ENCODE data around the gene ABLIM2. TPM values are rescaled to one million over a fixed set of nuclear protein-coding genes. Genes with fewer than 3 reads are reported as not detected.

The ABLIM2 gene
- total RNA-seq, 1 donor from 2014 or later: 3.5 TPM

DNA sequence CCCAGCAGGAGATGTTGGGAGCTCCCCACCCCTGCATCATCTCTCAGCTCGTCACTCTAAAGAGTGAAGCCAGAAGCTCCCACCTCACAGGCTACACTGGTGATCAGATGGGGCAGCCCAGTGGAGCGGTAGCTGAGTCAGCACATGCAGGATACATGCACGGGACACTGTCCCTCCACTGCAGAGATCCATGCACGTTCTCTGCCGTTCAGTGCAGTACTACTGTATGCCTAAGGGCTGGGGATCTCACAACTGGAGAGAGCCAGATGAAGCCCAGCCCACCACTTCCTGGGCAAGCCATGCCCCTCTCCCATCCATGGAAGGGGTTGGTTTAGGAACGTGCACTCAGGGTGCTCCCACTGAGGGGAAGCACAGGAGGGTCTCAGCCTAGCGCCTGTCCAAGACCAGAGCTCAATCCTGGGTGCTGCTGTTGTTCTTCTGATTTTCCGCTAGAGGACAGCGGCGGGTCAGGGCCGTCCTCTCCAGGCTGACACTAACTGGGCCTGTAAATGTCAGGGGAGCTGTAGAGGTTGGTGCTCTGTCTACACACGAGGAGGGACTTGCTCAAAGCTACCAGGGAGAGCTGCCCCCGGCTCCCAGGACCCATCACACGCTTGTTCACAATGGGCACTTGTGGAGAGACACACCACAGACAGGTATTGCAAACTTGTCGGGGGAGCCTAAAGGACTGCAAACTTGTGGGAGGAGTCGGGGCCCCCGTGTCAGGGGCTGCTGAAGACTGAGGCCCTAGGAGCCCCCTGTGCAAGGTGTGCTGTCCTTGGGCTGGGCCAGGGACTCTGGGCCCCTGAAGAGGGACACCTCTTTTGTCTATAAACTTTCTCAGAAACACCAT is 18.2 kb upstream of the ABLIM2 start:
- DNase-seq (ENCODE audit: low spot score in 2 of 2, unreplicated experiment in 2 of 2): no peak
- H3K36me3 Mint-ChIP-seq: no peaks in the 10 kb centered on the region
- H3K27me3 Mint-ChIP-seq (ENCODE audit: low read depth): peaks cover 3% of the 10 kb centered on the region
- peaks cover 28% of the 10 kb centered on the region for H3K4me1 Mint-ChIP-seq
- no peak overlapping the region for H3K4me3 Mint-ChIP-seq
- H3K9me3 Mint-ChIP-seq: no peaks in the 10 kb centered on the region
- H3K27ac Mint-ChIP-seq: peak overlapping the region; percentile 83
- TF ChIP-seq, protein P1, sequence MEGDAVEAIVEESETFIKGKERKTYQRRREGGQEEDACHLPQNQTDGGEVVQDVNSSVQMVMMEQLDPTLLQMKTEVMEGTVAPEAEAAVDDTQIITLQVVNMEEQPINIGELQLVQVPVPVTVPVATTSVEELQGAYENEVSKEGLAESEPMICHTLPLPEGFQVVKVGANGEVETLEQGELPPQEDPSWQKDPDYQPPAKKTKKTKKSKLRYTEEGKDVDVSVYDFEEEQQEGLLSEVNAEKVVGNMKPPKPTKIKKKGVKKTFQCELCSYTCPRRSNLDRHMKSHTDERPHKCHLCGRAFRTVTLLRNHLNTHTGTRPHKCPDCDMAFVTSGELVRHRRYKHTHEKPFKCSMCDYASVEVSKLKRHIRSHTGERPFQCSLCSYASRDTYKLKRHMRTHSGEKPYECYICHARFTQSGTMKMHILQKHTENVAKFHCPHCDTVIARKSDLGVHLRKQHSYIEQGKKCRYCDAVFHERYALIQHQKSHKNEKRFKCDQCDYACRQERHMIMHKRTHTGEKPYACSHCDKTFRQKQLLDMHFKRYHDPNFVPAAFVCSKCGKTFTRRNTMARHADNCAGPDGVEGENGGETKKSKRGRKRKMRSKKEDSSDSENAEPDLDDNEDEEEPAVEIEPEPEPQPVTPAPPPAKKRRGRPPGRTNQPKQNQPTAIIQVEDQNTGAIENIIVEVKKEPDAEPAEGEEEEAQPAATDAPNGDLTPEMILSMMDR (IDR thresholded peaks at IDR 0.05; ENCODE audit: unreplicated experiment): peak; percentile 53

DNA sequence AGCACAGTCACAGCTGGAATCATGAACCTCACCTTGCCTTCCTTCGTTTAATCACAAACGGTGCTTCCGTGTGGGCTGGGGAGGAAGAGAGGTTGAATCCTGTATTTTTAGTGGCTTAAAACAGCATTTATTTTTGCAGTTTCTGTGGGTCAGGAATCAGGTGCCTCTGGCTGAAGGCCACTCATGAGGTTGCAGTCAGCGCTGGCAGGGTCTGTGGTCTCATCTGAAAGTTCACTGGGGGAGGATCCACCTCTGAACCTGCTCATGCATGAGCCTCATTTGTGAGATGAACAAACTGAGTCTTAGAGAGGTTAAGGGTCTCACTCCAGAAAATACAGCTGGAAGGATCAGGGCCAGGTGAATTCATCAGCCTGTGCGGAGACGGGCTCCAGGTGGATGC is 17.1 kb upstream of the ABLIM2 start:
- Mint-ChIP-seq H3K36me3 (no peaks in the 10 kb centered on the region), H3K4me3 (no peak overlapping the region), H3K9me3 (no peaks in the 10 kb centered on the region), H3K27me3 (ENCODE audit: low read depth) (peaks cover 8% of the 10 kb centered on the region), H3K4me1 (peaks cover 26% of the 10 kb centered on the region), H3K27ac (no peak overlapping the region)
- TF ChIP-seq, protein P1 (IDR thresholded peaks at IDR 0.05; ENCODE audit: unreplicated experiment): no peak
- DNase-seq (ENCODE audit: low spot score in 2 of 2, unreplicated experiment in 2 of 2): no peak

DNA sequence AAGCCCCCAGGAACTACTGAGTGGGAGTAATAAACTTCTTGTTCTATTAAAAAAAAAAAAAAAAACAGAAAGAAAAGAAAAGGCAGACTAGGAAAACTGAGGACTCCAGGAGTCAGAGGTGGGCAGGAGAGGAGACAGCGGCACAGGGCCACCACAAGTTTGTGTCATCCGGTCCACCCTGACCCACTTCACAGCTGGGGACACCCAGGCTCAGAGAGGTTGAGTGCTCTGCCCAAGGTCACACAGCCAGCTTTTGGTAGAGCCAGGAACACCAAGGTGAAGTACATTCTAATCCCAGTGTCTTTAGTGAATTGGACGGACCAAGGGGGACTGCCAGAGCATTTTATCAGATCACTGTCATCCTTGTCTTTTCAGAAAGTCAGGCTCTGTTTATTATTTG is 16.4 kb upstream of the ABLIM2 start:
- no peaks in the 10 kb centered on the region for H3K9me3 Mint-ChIP-seq
- H3K4me1 Mint-ChIP-seq: peaks cover 23% of the 10 kb centered on the region
- no peak overlapping the region for H3K4me3 Mint-ChIP-seq
- no peak for DNase-seq (ENCODE audit: low spot score in 2 of 2, unreplicated experiment in 2 of 2)
- TF ChIP-seq, protein P1 (IDR thresholded peaks at IDR 0.05; ENCODE audit: unreplicated experiment): no peak
- peaks cover 11% of the 10 kb centered on the region for H3K27me3 Mint-ChIP-seq (ENCODE audit: low read depth)
- H3K36me3 Mint-ChIP-seq: no peaks in the 10 kb centered on the region
- no peak overlapping the region for H3K27ac Mint-ChIP-seq

DNA sequence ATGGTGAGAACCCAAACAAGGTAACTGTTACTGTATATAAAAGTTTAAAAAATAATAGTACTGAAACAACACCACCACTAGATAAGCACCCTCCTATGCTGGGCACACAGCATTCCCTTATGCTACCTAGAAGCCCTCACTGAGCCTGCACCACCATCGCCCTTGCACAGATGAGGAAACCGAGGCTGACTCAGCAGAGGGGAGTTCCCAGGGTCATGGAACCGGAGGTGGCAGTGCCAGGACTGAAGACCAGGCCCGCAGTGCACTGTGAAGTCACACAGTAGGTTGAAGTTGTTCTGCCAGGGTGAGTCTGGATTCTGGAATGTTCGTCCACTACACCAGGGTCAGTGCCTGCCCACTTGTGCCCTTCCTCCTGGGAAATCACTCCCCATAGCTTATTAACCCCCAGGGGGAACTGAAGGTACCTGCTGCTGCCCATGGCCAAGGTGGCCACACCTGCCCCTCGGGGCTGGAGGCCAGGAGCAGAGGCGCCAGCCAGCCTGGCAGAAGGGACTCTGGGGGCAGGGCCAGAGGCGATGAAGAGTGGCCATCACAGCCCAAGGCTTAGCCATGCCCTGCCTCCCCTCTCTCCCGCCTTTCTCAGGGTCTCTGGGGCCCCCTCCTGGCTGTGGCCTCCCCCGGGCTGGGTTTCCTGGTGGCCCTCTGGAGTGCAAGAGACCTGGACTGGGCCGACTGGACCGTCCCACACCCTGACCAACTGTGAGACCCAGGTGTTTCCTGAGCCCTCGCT is 15.1 kb upstream of the ABLIM2 start:
- Mint-ChIP-seq H3K36me3 (no peaks in the 10 kb centered on the region), H3K4me1 (peaks cover 23% of the 10 kb centered on the region), H3K9me3 (no peaks in the 10 kb centered on the region), H3K27ac (no peak overlapping the region), H3K4me3 (no peak overlapping the region), H3K27me3 (ENCODE audit: low read depth) (peaks cover 13% of the 10 kb centered on the region)
- TF ChIP-seq, protein P1 (IDR thresholded peaks at IDR 0.05; ENCODE audit: unreplicated experiment): no peak
- DNase-seq (ENCODE audit: low spot score in 2 of 2, unreplicated experiment in 2 of 2): no peak

DNA sequence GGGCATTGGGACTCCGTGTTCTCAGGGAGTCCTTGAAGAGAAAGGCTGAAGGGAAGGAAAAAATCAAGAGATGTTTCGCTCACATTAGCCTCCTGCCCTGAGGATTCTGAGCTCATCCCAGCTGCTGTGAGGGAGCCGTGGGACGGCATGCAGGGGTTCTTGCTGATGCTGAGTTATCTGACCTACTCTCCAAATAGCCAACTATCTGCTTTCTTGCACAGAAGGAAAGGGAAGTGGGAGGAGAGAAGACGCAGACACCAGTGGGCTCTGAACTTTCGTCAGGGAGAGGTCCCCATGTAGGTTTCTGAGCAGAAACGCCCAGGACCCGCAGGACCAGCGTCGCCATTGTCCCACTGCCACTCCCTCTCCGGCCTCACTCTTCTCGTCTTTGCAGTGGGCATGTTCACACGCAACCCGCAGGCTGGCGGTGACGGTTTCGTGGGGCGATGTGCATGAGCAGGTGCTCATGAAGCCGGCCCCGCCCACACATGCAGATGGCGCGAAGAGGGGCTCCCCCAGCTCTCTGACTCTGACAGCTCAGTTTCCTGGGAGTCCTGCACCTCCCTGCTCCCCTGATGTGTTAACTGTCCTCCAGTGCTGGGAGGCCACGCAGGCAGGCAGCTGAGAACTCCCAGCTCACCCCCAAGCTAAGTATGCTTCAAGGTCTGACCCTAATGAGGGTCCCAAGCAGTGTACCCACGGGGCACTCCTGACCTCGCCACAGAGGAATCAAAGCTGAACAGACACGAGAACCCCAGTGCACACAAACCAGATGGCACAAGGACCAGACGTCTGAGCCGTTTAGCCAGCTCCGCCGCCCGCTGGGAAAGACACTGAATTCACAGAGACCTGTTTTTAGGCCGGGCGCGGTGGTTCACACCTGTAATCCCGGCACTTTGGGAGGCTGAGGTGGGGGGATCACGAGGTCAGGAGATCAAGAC is 13.6 kb upstream of the ABLIM2 start:
- no peak overlapping the region for H3K4me3 Mint-ChIP-seq

More for the DNA sequence above, 13.6 kb upstream of the ABLIM2 start:
- DNase-seq (ENCODE audit: low spot score in 2 of 2, unreplicated experiment in 2 of 2): no peak
- TF ChIP-seq, protein P1 (IDR thresholded peaks at IDR 0.05; ENCODE audit: unreplicated experiment): no peak
- H3K27ac Mint-ChIP-seq: no peak overlapping the region
- H3K9me3 Mint-ChIP-seq: no peaks in the 10 kb centered on the region
- peaks cover 13% of the 10 kb centered on the region for H3K27me3 Mint-ChIP-seq (ENCODE audit: low read depth)
- no peaks in the 10 kb centered on the region for H3K36me3 Mint-ChIP-seq
- H3K4me1 Mint-ChIP-seq: peaks cover 13% of the 10 kb centered on the region

Measured in mesothelial cell of epicardium (in vitro differentiated cells).